NB4 (cell line): ENCODE measurements around the gene COL23A1.

Experiments used
- DNase-seq: peaks from one replicate; pipeline ENCODE4 v3.0.0; 2010; ENCODE audit warnings: low read depth
- H3K4me3 ChIP-seq: one replicate; pipeline ENCODE4 v1.5.1; 2011; ENCODE audit warnings: mild to moderate bottlenecking, low read depth, low read length, moderate library complexity
- MYC ChIP-seq: IDR thresholded peaks from 2 replicates; pipeline ENCODE4 v1.6.1; 2011; ENCODE audit warnings: low read depth, low read length
- POLR2A ChIP-seq: IDR thresholded peaks from 2 replicates; pipeline ENCODE4 v1.6.1; 2011; ENCODE audit warnings: mild to moderate bottlenecking; ENCODE audit not compliant: insufficient read length; ENCODE audit errors: extremely low read depth
- TF ChIP-seq, protein P1 (sequence below): IDR thresholded peaks from 2 replicates; pipeline ENCODE4 v1.6.1; 2011; ENCODE audit warnings: low read depth, low read length
- TF ChIP-seq, protein P2 (sequence below): IDR thresholded peaks from one replicate; pipeline ENCODE4 v1.5.1; 2012; ENCODE audit warnings: low read depth, low read length

Gene COL23A1

DNA sequence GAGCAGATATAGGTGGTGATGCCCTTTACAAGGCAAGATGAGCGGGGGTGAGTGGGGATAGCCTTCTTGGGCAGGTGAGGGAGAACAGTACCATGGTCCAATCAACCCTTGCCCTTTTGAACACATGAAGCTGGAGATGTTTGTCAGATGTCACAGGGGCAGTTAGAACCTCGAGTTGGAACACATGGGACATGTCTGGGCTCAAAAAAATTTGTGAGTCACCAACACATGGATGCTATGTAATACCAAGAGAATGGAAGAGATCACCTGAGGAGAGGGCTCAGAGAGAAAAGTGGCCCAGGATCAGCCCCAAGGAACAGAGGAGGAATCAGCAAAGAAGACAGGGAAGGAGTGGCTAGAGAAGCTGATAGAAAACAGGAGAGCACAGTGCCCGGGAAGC, 362.3 kb downstream of the COL23A1 start:
- TF ChIP-seq, protein P1, sequence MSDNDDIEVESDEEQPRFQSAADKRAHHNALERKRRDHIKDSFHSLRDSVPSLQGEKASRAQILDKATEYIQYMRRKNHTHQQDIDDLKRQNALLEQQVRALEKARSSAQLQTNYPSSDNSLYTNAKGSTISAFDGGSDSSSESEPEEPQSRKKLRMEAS = no peak
- TF ChIP-seq, protein P2, sequence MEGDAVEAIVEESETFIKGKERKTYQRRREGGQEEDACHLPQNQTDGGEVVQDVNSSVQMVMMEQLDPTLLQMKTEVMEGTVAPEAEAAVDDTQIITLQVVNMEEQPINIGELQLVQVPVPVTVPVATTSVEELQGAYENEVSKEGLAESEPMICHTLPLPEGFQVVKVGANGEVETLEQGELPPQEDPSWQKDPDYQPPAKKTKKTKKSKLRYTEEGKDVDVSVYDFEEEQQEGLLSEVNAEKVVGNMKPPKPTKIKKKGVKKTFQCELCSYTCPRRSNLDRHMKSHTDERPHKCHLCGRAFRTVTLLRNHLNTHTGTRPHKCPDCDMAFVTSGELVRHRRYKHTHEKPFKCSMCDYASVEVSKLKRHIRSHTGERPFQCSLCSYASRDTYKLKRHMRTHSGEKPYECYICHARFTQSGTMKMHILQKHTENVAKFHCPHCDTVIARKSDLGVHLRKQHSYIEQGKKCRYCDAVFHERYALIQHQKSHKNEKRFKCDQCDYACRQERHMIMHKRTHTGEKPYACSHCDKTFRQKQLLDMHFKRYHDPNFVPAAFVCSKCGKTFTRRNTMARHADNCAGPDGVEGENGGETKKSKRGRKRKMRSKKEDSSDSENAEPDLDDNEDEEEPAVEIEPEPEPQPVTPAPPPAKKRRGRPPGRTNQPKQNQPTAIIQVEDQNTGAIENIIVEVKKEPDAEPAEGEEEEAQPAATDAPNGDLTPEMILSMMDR = no peak
- TF ChIP-seq MYC = no peak
- no peak for TF ChIP-seq POLR2A
- no peak overlapping the region for H3K4me3 ChIP-seq
- DNase-seq = no peak

DNA sequence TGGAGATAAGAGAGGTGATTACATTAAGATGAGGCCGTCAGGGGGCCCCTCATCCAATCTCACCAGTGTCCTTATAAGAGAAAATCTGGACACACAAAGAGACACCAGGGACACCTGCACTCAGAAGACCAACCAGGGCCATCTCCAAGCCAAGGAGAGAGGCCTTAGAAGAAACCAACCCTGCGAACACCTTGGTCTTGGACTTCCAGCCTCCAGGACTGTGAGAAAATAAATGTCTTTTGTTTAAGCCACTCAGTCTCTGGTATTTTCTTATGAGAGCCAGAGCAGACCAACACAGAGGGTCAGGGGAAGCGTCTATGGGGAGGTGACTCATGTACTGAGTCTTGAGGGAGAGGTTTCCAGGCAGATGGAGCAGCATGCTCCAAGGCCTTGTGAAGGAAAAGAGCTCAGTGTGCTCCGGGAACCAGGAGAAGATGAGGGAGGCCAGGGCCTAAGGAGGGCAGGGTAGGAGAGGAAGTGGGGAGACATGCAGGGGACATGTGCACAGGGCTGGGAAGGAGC, 363.0 kb downstream of the COL23A1 start:
- TF ChIP-seq MYC = no peak
- TF ChIP-seq, protein P2 = no peak
- TF ChIP-seq POLR2A = no peak
- no peak overlapping the region for H3K4me3 ChIP-seq
- no peak for DNase-seq

DNA sequence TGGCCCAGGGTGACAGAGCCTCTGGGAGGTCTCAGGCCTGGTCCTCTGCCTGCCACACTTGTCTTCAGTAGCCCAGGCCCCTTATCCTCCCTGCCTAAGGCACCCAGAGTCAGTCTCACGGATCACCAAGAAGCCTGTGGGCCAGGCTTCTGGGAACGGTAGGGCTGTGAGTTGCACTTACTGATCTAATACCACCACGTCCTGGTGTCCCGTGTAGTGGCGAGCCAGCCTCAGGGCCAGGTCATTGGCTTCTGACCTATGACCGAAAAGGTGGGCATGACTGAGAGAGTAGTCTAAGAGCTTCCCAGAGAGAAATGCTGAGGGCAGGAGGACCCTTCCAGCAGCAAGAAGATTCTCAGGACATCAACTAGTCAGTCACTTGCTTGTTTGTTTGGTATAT, 365.0 kb downstream of the COL23A1 start:
- DNase-seq = no peak
- no peak overlapping the region for H3K4me3 ChIP-seq
- TF ChIP-seq, protein P1 = no peak
- TF ChIP-seq POLR2A (no peak), MYC (no peak)
- TF ChIP-seq, protein P2 = no peak

DNA sequence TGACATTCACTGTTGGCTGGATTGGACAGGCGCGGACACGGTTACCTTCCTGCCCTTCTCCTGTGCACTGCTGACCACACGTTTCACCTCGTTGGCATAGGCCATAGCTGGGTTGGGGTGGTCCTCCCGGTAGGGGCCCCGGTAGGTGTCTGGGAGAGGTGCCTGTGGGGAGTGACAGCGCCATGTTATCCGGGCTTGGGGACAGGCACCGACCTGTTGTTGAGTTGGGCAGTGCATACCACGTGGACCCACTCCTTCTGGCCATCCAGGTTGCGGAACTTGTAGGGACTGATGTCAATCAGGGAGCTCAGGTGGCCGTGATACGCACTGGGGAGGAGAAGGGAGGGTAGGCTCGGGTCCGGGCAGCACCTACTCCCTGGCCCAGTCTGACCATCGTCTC, 365.8 kb downstream of the COL23A1 start:
- TF ChIP-seq POLR2A (no peak), MYC (no peak)
- TF ChIP-seq, protein P1 = no peak
- TF ChIP-seq, protein P2 = no peak

DNA sequence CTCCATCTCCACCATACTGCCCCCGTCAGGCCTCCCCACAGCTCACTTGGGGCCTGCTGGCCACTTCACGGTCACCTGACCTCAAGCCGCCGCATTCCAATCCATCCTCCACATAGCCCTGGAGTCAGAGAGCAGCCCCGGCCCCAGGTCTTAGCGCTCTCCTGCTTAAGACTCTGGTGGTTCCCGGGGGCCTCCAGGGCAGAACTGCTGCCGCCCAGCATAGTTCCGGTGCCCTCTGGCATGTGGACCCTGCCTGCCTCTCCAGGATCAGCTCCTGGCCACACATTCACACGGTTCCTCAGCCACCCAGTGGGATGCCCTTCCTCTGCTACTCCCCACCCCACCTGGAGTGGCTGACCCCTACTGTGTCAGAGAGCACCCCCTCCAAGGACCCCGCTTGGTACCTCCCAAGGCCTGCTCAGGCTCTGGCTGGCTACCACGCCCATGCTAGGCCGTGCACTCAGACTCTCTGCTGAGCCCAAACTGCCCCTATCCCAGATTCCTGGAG, 366.3 kb downstream of the COL23A1 start:
- TF ChIP-seq, protein P2 = no peak
- TF ChIP-seq, protein P1 = no peak
- TF ChIP-seq POLR2A (no peak), MYC (no peak)

More for the DNA sequence above, 365.8 kb downstream of the COL23A1 start:
- no peak overlapping the region for H3K4me3 ChIP-seq
- no peak for DNase-seq

DNA sequence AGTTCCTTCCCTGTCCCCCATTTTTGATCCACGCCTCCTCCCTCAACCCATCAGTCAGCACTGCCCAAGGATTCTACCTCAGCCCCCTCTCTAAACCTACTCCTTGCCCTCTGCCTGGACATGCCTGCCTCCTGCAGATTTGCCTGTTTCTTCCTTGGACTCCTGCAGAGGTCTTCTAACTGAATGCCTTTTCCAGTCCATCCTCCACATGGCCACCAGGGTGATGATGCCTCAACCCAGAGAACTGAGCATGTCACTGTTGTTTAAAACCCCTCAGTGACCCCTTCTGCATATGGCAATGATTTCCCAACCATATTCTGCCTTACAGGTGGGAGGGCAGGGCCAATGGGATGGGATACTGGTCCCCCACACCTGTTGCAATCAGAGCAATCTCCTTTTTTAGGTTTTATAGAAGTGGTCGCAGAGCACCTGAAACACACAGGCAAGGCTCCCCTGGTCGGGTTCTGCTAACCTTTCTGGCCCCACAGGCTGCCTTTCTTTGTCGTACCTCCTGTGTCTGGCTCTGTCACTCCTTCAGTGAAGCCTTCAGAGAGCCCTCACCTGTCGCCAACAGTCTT, 366.9 kb downstream of the COL23A1 start:
- DNase-seq = no peak

More for the DNA sequence above, 366.3 kb downstream of the COL23A1 start:
- DNase-seq = no peak
- no peak overlapping the region for H3K4me3 ChIP-seq

More for the DNA sequence above, 366.9 kb downstream of the COL23A1 start:
- TF ChIP-seq MYC (no peak), POLR2A (no peak)
- TF ChIP-seq, protein P2 = no peak
- TF ChIP-seq, protein P1 = no peak
- no peak overlapping the region for H3K4me3 ChIP-seq
